Iris pigment epithelial cell (primary cell): ENCODE measurements around the gene EID3.

ENCODE experiments used
- DNase-seq: peaks from one replicate; pipeline ENCODE4 v3.0.0-alpha.2; 2011; ENCODE audit warnings: low read depth

EID3 gene

GRCh38 chr12:104339663-104340062 lies 36.1 kb downstream of the EID3 start:
- no peak for DNase-seq

- peak; percentile 44 for DNase-seq
Observed at GRCh38 chr12:104340177-104340576, 36.6 kb downstream of the EID3 start.

- DNase-seq, result no peak
Observed at GRCh38 chr12:104340925-104341611, 37.5 kb downstream of the EID3 start.

GRCh38 chr12:104342147-104342546 lies 38.6 kb downstream of the EID3 start:
- DNase-seq, result no peak

- no peak for DNase-seq
Observed at GRCh38 chr12:104342635-104343249, 39.2 kb downstream of the EID3 start.

GRCh38 chr12:104344682-104345081 lies 41.1 kb downstream of the EID3 start:
- no peak for DNase-seq

- no peak for DNase-seq
Observed at GRCh38 chr12:104345234-104346066, 41.9 kb downstream of the EID3 start.

GRCh38 chr12:104347374-104348075 lies 44.0 kb downstream of the EID3 start:
- peak; percentile 70 for DNase-seq

GRCh38 chr12:104348283-104348993 lies 44.9 kb downstream of the EID3 start:
- DNase-seq, result no peak

- no peak for DNase-seq
Observed at GRCh38 chr12:104348994-104349494, 45.5 kb downstream of the EID3 start.

- DNase-seq, result no peak
Observed at GRCh38 chr12:104350211-104351056, 46.9 kb downstream of the EID3 start.

GRCh38 chr12:104351057-104351983 lies 47.8 kb downstream of the EID3 start:
- no peak for DNase-seq

- peak; percentile 63 for DNase-seq
Observed at GRCh38 chr12:104352106-104352713, 48.7 kb downstream of the EID3 start.

- DNase-seq, result no peak
Observed at GRCh38 chr12:104353012-104353981, 49.8 kb downstream of the EID3 start.

GRCh38 chr12:104354167-104354867 lies 50.8 kb downstream of the EID3 start:
- no peak for DNase-seq
